Measurements from ENCODE around the gene PDCD4.

The PDCD4 gene

GRCh38 chr10:110842326-110842904 is 29.3 kb upstream of the PDCD4 start:
- DNase-seq, result no peak

- peak; percentile 62 for DNase-seq
These were observed 28.7 kb upstream of the PDCD4 start for GRCh38 chr10:110843031-110843430.

GRCh38 chr10:110843796-110844616 is 27.7 kb upstream of the PDCD4 start:
- peak; percentile 59 for DNase-seq

- DNase-seq, result no peak
These were observed 27.2 kb upstream of the PDCD4 start for GRCh38 chr10:110844617-110844881.

- no peak for DNase-seq
These were observed 26.5 kb upstream of the PDCD4 start for GRCh38 chr10:110845192-110845755.

GRCh38 chr10:110845756-110846620 is 25.7 kb upstream of the PDCD4 start:
- peak; percentile 42 for DNase-seq

GRCh38 chr10:110847374-110847773 is 24.4 kb upstream of the PDCD4 start:
- no peak for DNase-seq

- DNase-seq, result no peak
These were observed 23.6 kb upstream of the PDCD4 start for GRCh38 chr10:110848106-110848505.

- no peak for DNase-seq
These were observed 21.6 kb upstream of the PDCD4 start for GRCh38 chr10:110850099-110850498.

- DNase-seq, result peak; percentile 25
These were observed 20.6 kb upstream of the PDCD4 start for GRCh38 chr10:110851020-110851612.

- no peak for DNase-seq
These were observed 19.4 kb upstream of the PDCD4 start for GRCh38 chr10:110852255-110852896.

GRCh38 chr10:110852947-110853346 is 18.8 kb upstream of the PDCD4 start:
- no peak for DNase-seq

GRCh38 chr10:110853921-110854605 is 17.7 kb upstream of the PDCD4 start:
- DNase-seq, result no peak

GRCh38 chr10:110857265-110858171 is 14.2 kb upstream of the PDCD4 start:
- DNase-seq, result peak; percentile 98

- DNase-seq, result peak; percentile 14
These were observed 13.3 kb upstream of the PDCD4 start for GRCh38 chr10:110858297-110858934.

GRCh38 chr10:110859206-110859972 is 12.3 kb upstream of the PDCD4 start:
- DNase-seq, result no peak

GRCh38 chr10:110859973-110860376 is 11.8 kb upstream of the PDCD4 start:
- DNase-seq, result no peak

- DNase-seq, result peak; percentile 69
These were observed 11.0 kb upstream of the PDCD4 start for GRCh38 chr10:110860576-110861241.

- no peak for DNase-seq
These were observed 10.3 kb upstream of the PDCD4 start for GRCh38 chr10:110861476-110861875.

All from NCI-H2171 treated with DMSO at 0.1 percent for 48 hours (cell line).